ENCODE measurements around the gene MICU2. TPM values are rescaled to one million over a fixed set of nuclear protein-coding genes. Genes with fewer than 3 reads are reported as not detected.

The MICU2 gene
- polyA plus RNA-seq, 1 donor from 2014 or later, result 223 TPM

DNA sequence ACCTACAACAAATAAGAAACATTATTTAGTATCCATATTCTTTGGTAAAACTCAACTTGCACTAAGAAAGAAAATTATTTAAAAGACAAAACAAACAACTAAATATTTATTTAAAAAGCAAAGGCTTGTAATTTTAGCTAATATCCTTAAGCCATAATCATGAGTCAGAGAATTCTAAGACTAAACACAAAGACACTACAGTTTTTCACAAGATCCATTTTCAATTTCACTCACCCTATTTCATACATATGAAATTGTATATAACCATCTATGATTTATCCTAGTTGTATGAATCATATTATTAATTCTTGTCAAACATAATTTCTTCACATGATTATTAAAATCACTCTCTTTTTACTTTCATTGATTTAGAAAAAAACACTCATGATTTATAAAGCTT, 64.3 kb downstream of the MICU2 start:
- Histone ChIP-seq H3K9ac (ENCODE audit: low read length) (no peak overlapping the region), H3K27ac (ENCODE audit: low read length) (no peak overlapping the region), H2AFZ (ENCODE audit: low read depth, low read length) (no peak overlapping the region), H3K4me2 (ENCODE audit: low read length) (no peak overlapping the region), H3F3A (ENCODE audit: insufficient read depth, low read length, poor library complexity, severe bottlenecking) (no peaks in the 10 kb centered on the region), H3K79me2 (replicated peaks; ENCODE audit: insufficient read depth, low read length) (peaks cover 10% of the 10 kb centered on the region), H3K9me2 (ENCODE audit: insufficient read depth, low read length) (no peaks in the 10 kb centered on the region), H3K4me3 (ENCODE audit: low read length) (no peak overlapping the region), H3K36me3 (ENCODE audit: insufficient read depth, low read length) (no peaks in the 10 kb centered on the region), H3K9me3 (ENCODE audit: low read length) (no peaks in the 10 kb centered on the region), H4K20me1 (ENCODE audit: insufficient read depth) (no peaks in the 10 kb centered on the region), H3K27me3 (ENCODE audit: insufficient read depth, low read depth, low read length) (no peaks in the 10 kb centered on the region)
- no peak for TF ChIP-seq EP300 (conservative IDR thresholded peaks at IDR 0.05; ENCODE audit: poor library complexity, severe bottlenecking)
- TF ChIP-seq SMC3 (conservative IDR thresholded peaks at IDR 0.05; ENCODE audit: poor library complexity), result no peak
- no peak for TF ChIP-seq MXI1 (conservative IDR thresholded peaks at IDR 0.05; ENCODE audit: poor library complexity, severe bottlenecking)
- TF ChIP-seq CTCF (IDR thresholded peaks at IDR 0.05; ENCODE audit: poor library complexity, severe bottlenecking), result no peak
- TF ChIP-seq, protein P1, sequence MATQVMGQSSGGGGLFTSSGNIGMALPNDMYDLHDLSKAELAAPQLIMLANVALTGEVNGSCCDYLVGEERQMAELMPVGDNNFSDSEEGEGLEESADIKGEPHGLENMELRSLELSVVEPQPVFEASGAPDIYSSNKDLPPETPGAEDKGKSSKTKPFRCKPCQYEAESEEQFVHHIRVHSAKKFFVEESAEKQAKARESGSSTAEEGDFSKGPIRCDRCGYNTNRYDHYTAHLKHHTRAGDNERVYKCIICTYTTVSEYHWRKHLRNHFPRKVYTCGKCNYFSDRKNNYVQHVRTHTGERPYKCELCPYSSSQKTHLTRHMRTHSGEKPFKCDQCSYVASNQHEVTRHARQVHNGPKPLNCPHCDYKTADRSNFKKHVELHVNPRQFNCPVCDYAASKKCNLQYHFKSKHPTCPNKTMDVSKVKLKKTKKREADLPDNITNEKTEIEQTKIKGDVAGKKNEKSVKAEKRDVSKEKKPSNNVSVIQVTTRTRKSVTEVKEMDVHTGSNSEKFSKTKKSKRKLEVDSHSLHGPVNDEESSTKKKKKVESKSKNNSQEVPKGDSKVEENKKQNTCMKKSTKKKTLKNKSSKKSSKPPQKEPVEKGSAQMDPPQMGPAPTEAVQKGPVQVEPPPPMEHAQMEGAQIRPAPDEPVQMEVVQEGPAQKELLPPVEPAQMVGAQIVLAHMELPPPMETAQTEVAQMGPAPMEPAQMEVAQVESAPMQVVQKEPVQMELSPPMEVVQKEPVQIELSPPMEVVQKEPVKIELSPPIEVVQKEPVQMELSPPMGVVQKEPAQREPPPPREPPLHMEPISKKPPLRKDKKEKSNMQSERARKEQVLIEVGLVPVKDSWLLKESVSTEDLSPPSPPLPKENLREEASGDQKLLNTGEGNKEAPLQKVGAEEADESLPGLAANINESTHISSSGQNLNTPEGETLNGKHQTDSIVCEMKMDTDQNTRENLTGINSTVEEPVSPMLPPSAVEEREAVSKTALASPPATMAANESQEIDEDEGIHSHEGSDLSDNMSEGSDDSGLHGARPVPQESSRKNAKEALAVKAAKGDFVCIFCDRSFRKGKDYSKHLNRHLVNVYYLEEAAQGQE (IDR thresholded peaks at IDR 0.05; ENCODE audit: borderline replicate concordance), result no peak
- no peak for TF ChIP-seq POLR2AphosphoS5 (IDR thresholded peaks at IDR 0.05)
- no peak for TF ChIP-seq RAD21 (conservative IDR thresholded peaks at IDR 0.05)
- no peak for TF ChIP-seq EZH2 (IDR thresholded peaks at IDR 0.05; ENCODE audit: borderline replicate concordance, insufficient read depth, low read length, poor library complexity, severe bottlenecking)
- TF ChIP-seq TAF1 (IDR thresholded peaks at IDR 0.05; ENCODE audit: low read depth), result no peak

DNA sequence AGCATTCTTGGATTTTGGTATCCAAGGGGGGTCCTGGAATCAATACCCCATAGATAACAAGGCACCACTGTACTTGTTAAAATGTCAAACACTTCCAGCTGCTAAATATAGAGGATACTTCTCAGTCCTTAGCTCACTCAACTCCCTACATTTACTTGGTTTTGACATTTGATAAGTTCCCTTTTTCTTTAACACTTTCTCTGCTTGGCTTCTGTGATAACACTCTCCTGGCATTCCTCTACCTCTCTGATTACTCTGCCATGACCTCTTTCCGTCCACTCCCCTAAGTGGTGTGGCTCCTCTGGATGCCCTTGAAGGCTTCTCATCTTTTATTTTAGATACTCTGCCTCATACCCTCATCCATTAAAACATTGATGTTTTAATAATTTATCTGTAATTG, 65.2 kb downstream of the MICU2 start:
- Histone ChIP-seq H3K9me2 (ENCODE audit: insufficient read depth, low read length) (no peaks in the 10 kb centered on the region), H3K27me3 (ENCODE audit: insufficient read depth, low read depth, low read length) (no peaks in the 10 kb centered on the region), H3K27ac (ENCODE audit: low read length) (no peak overlapping the region), H3K9ac (ENCODE audit: low read length) (no peak overlapping the region), H3K4me3 (ENCODE audit: low read length) (no peak overlapping the region), H3K9me3 (ENCODE audit: low read length) (no peaks in the 10 kb centered on the region), H3F3A (ENCODE audit: insufficient read depth, low read length, poor library complexity, severe bottlenecking) (no peaks in the 10 kb centered on the region), H2AFZ (ENCODE audit: low read depth, low read length) (no peak overlapping the region), H3K36me3 (ENCODE audit: insufficient read depth, low read length) (no peaks in the 10 kb centered on the region), H4K20me1 (ENCODE audit: insufficient read depth) (no peaks in the 10 kb centered on the region), H3K79me2 (replicated peaks; ENCODE audit: insufficient read depth, low read length) (peaks cover 10% of the 10 kb centered on the region), H3K4me2 (ENCODE audit: low read length) (no peak overlapping the region)
- TF ChIP-seq SMC3 (conservative IDR thresholded peaks at IDR 0.05; ENCODE audit: poor library complexity) (no peak), CTCF (IDR thresholded peaks at IDR 0.05; ENCODE audit: poor library complexity, severe bottlenecking) (no peak), TAF1 (IDR thresholded peaks at IDR 0.05; ENCODE audit: low read depth) (no peak), EZH2 (IDR thresholded peaks at IDR 0.05; ENCODE audit: borderline replicate concordance, insufficient read depth, low read length, poor library complexity, severe bottlenecking) (no peak), EP300 (conservative IDR thresholded peaks at IDR 0.05; ENCODE audit: poor library complexity, severe bottlenecking) (no peak), MXI1 (conservative IDR thresholded peaks at IDR 0.05; ENCODE audit: poor library complexity, severe bottlenecking) (no peak), RAD21 (conservative IDR thresholded peaks at IDR 0.05) (no peak), POLR2AphosphoS5 (IDR thresholded peaks at IDR 0.05) (no peak)
- TF ChIP-seq, protein P1 (IDR thresholded peaks at IDR 0.05; ENCODE audit: borderline replicate concordance), result no peak

Data from neural cell (in vitro differentiated cells).